Measurements from ENCODE around the gene MTMR12. TPM values are rescaled to one million over a fixed set of nuclear protein-coding genes. Genes with fewer than 3 reads are reported as not detected.
A peak's percentile ranks its signal among the peaks of the same experiment; 100 is the strongest.
"Not testable (repeated sequence)": the region's sequence is repeated elsewhere in the genome, so short reads cannot be mapped to it uniquely, and the experiment has no call there.

MTMR12 gene
- total RNA-seq, 1 donor from 2014 or later = 36.3 TPM

- Mint-ChIP-seq H3K9me3 (no peaks in the 10 kb centered on the region), H3K36me3 (ENCODE audit: low read depth) (peaks cover 44% of the 10 kb centered on the region), H3K27ac (peak overlapping the region; percentile 85), H3K4me3 (no peak overlapping the region), H3K27me3 (no peaks in the 10 kb centered on the region), H3K4me1 (peaks cover 63% of the 10 kb centered on the region)
- ATAC-seq (ENCODE audit: low read depth) (no peak), DNase-seq (no peak)
- intact Hi-C loops (cut with micrococcal nuclease) = loop anchor here (1.0 to 2.0 kb wide), 2 partner anchors 15 to 21 kb away; partner anchors contain the start of gene MTMR12
- TF ChIP-seq, protein P1, sequence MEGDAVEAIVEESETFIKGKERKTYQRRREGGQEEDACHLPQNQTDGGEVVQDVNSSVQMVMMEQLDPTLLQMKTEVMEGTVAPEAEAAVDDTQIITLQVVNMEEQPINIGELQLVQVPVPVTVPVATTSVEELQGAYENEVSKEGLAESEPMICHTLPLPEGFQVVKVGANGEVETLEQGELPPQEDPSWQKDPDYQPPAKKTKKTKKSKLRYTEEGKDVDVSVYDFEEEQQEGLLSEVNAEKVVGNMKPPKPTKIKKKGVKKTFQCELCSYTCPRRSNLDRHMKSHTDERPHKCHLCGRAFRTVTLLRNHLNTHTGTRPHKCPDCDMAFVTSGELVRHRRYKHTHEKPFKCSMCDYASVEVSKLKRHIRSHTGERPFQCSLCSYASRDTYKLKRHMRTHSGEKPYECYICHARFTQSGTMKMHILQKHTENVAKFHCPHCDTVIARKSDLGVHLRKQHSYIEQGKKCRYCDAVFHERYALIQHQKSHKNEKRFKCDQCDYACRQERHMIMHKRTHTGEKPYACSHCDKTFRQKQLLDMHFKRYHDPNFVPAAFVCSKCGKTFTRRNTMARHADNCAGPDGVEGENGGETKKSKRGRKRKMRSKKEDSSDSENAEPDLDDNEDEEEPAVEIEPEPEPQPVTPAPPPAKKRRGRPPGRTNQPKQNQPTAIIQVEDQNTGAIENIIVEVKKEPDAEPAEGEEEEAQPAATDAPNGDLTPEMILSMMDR (IDR thresholded peaks at IDR 0.05) = no peak
- POLR2A ChIA-PET = no interaction called here
- CTCF ChIA-PET = no interaction called here
These were observed 21.1 kb downstream of the MTMR12 start for GRCh38 chr5:32291591-32291990.

GRCh38 chr5:32290922-32291321 lies 21.8 kb downstream of the MTMR12 start:
- Mint-ChIP-seq H3K4me3 (peak overlapping the region; percentile 68), H3K9me3 (no peaks in the 10 kb centered on the region), H3K27ac (peak overlapping the region; percentile 85), H3K4me1 (peaks cover 63% of the 10 kb centered on the region), H3K36me3 (ENCODE audit: low read depth) (peaks cover 39% of the 10 kb centered on the region), H3K27me3 (no peaks in the 10 kb centered on the region)
- ChIA-PET POLR2A (no interaction called here), CTCF (no interaction called here)
- TF ChIP-seq, protein P1 (IDR thresholded peaks at IDR 0.05) = no peak
- ATAC-seq (ENCODE audit: low read depth) = peak; percentile 95
- intact Hi-C loops (cut with micrococcal nuclease) = loop anchor here (1.0 to 2.0 kb wide), 2 partner anchors 15 to 22 kb away; partner anchors contain the start of gene MTMR12
- DNase-seq = peak; percentile 41

GRCh38 chr5:32290501-32290900 lies 22.2 kb downstream of the MTMR12 start:
- CTCF ChIA-PET, H3K4me3 Mint-ChIP-seq: not testable (repeated sequence)

GRCh38 chr5:32289986-32290385 lies 22.8 kb downstream of the MTMR12 start:
- CTCF ChIA-PET = interaction anchor here (1.6 kb wide), 1 partner anchor 58 kb away, joined by 4 read pairs; no protein-coding TSS in a partner anchor
- POLR2A ChIA-PET; H3K4me3 Mint-ChIP-seq; ATAC-seq (ENCODE audit: low read depth); H3K27me3 Mint-ChIP-seq; DNase-seq; H3K9me3 Mint-ChIP-seq: not testable (repeated sequence)
- intact Hi-C loops (cut with micrococcal nuclease) = loop anchor here (2.0 kb wide), 1 partner anchor 23 kb away; the partner anchor contains the start of gene MTMR12
- Mint-ChIP-seq H3K36me3 (ENCODE audit: low read depth) (peaks cover 32% of the 10 kb centered on the region), H3K27ac (peak overlapping the region; percentile 85), H3K4me1 (peaks cover 65% of the 10 kb centered on the region)

More at GRCh38 chr5:32290501-32290900, 22.2 kb downstream of the MTMR12 start:
- H3K27me3 Mint-ChIP-seq; H3K9me3 Mint-ChIP-seq; DNase-seq; ATAC-seq (ENCODE audit: low read depth); POLR2A ChIA-PET: not testable (repeated sequence)
- intact Hi-C loops (cut with micrococcal nuclease) = loop anchor here (2.0 kb wide), 1 partner anchor 22 kb away; the partner anchor contains the start of gene MTMR12
- peak overlapping the region; percentile 85 for H3K27ac Mint-ChIP-seq
- peaks cover 36% of the 10 kb centered on the region for H3K36me3 Mint-ChIP-seq (ENCODE audit: low read depth)
- H3K4me1 Mint-ChIP-seq = peaks cover 64% of the 10 kb centered on the region

GRCh38 chr5:32288135-32288534 lies 24.6 kb downstream of the MTMR12 start:
- H3K27ac Mint-ChIP-seq; H3K4me3 Mint-ChIP-seq; POLR2A ChIA-PET; H3K9me3 Mint-ChIP-seq; H3K27me3 Mint-ChIP-seq; ATAC-seq (ENCODE audit: low read depth); CTCF ChIA-PET; intact Hi-C loops (cut with micrococcal nuclease); DNase-seq: not testable (repeated sequence)
- H3K36me3 Mint-ChIP-seq (ENCODE audit: low read depth) = peaks cover 17% of the 10 kb centered on the region
- peaks cover 62% of the 10 kb centered on the region for H3K4me1 Mint-ChIP-seq

DNA sequence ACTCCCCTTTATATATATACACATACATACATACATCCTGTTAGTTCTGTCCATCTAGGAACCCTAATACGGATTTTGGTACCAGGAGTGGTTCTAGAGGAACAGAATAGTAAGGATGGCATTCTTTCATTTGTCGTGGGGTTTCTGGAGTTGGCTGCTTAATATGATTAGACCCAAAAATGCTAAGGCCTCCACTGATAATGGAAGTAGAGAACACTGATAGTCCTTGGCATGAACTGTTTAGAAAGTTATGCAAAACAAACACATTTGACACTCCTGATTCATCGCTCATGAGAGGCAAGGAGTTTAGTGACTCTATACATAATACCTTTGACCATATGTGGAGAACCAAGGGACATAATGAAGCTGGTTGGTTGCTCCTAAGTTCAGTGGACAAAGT lies 25.2 kb downstream of the MTMR12 start:
- H3K4me1 Mint-ChIP-seq = peaks cover 61% of the 10 kb centered on the region
- POLR2A ChIA-PET; ATAC-seq (ENCODE audit: low read depth); H3K27me3 Mint-ChIP-seq; H3K9me3 Mint-ChIP-seq; DNase-seq; intact Hi-C loops (cut with micrococcal nuclease); H3K27ac Mint-ChIP-seq; H3K4me3 Mint-ChIP-seq; CTCF ChIA-PET: not testable (repeated sequence)
- H3K36me3 Mint-ChIP-seq (ENCODE audit: low read depth) = peaks cover 12% of the 10 kb centered on the region

DNA sequence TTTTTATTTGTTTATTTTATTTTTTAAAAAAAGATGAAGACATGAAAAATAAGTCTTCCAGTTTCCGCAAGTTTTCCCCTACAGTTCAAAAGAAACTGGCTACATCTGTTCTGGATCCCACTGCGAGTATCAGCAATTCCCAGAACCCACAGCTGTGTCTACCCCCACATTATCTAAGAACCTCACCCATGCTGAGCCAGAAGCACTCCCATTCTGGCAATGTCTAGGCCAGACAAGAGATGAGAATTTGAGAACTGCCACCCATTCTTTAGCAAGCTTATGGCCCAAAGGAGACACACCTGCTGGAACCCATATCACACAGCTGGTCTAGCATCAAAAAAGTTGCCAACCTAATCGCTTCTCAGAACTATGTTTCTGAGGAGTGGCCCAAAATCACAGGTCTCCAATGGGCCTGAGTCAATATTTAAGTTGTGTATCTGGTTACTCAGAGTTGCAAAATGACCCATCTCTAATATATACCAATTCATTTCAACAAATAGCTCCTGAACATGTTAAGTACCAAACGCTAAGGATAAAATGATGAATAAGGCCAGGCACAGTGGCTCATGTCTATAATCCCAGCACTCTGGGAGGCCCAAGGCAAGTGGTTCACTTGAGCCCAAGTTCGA lies 27.1 kb downstream of the MTMR12 start:
- POLR2A ChIA-PET = no interaction called here
- no peak overlapping the region for H3K27ac Mint-ChIP-seq

More for the DNA sequence above, 27.1 kb downstream of the MTMR12 start:
- H3K4me3 Mint-ChIP-seq = no peak overlapping the region
- CTCF ChIA-PET = interaction anchor here (1.0 kb wide), 1 partner anchor 53 kb away, joined by 3 read pairs; no protein-coding TSS in a partner anchor
- peaks cover 3% of the 10 kb centered on the region for H3K9me3 Mint-ChIP-seq
- intact Hi-C loops (cut with micrococcal nuclease) = no loop called here
- peaks cover 52% of the 10 kb centered on the region for H3K4me1 Mint-ChIP-seq
- no peak for DNase-seq
- TF ChIP-seq, protein P1 (IDR thresholded peaks at IDR 0.05) = no peak
- H3K36me3 Mint-ChIP-seq (ENCODE audit: low read depth) = peaks cover 16% of the 10 kb centered on the region
- no peak for ATAC-seq (ENCODE audit: low read depth)
- H3K27me3 Mint-ChIP-seq = no peaks in the 10 kb centered on the region

All from activated B cell treated with CpG ODN at 0.5 μM for 24 hours (primary cell).